Activated T-helper 1 cell treated with Interleukin-2 at 50 U/mL for 16 hours (primary cell): ENCODE measurements around the gene TFAP2E.

ENCODE experiments used
- DNase-seq: peaks from one replicate; pipeline ENCODE4 v3.0.0-alpha.2; 2020; ENCODE audit warnings: low read depth

Gene TFAP2E

DNA sequence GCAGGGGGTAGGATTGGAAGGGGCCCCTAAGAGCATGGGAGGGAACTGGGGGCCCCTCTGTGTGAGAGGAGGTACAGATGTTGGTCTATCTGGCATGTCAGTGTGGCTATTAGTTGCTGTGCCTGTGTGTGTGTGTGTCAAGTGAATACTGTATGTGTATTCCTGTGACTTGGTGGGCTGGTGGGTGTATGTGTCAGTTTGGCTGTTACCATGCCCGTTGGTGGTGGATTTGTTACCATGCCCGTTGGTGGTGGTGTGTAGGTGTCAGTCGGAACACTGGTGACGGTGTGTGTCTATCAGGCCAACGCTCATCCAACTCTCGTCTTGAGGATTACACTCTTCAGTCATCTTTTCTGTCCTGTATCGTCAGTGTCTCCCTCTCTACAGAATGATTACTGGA is 22.6 kb downstream of the TFAP2E start:
- no peak for DNase-seq

DNA sequence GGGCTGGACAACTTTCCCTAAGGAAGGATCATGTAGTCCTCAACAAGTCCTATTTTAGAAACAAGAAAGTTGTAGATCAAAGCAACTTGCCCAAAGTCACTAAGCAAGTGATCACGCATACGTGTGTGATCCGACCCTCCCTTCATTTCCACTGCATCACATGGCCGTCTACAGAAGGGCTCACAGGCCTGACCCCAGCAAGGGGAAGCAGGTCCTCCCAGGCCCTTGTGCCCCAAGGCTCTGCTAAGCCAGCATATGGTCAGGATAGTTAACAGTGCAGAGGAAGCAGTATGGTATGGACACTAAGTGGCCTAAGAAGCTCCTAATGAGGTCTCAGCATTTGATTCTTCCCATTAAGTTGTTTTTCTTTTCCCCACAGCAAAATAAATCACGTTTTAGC is 24.8 kb downstream of the TFAP2E start:
- no peak for DNase-seq

DNA sequence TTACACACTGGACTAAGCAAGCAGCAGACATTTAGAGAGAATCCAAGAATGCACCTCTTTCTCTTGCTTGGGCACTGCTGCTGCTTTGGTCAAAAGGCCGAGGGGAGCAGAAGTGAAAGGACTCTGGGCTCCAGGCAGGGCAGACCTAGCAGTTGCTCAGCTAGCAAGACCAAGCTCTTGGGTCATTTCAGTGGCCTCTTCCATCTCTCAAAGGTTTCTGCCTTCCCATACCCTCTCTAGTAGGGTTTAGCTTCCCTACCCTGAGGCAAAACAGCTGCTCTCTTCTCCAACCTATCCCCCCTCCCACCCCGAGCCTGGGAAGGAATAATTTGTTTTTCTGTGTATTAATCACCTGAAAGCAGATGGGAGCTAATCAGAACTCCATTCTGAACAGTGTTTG is 25.8 kb downstream of the TFAP2E start:
- DNase-seq = no peak

DNA sequence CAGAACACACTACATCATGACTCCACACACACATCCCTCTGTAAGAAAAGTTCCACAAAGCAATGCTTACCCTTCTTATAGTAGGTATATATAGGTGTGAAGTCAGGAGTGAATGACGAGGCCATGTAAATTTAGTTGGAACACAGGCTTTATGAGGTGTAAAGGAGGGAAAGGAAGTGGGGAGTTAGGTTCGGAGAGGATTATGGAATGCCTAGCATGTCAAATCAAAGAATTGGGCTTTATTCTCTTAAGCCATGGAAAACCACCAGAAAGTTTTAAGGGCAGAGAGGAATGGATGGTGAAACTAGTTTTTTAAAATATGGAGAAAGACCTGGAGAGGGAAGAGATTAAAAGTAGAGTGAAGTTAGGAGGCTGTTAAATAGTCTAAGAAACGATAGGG is 26.3 kb downstream of the TFAP2E start:
- DNase-seq = no peak

DNA sequence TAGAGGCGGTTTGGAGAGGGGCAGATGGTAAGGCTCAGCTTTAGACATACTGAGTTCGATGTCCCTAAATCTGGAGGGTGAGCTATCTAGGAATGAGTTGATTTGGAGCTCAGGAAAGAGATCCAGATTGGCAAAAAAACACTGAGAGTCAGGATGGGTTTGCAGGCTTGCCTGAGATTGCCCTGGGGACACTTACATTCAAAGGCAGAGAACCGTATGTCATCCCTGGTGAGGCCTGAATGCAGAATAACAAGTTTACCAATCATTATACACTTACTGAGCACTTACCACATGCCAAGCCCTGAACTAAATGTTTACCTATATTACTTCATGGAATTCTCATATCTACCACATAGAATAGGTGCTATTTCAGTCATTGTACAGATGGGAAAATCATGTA is 27.5 kb downstream of the TFAP2E start:
- no peak for DNase-seq

DNA sequence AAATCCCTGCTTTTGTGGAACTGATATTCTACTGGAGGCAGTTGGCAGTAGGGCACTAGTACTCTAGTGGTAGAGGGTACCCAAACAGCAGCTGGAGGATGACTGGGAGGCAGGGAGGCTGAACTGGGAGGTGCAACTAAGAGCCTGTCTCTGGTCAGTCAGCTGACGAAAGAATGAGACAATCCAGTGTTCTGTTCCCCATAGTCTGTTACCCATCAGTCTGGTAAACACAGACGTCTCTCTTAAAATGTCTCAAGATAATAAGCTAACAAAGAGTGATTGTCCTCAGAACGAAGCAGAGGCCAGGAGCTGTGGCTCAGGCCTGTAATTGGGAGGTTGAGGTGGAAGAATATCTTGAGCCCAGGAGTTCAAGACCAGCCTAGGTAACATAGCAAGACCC is 30.4 kb downstream of the TFAP2E start:
- DNase-seq = no peak

DNA sequence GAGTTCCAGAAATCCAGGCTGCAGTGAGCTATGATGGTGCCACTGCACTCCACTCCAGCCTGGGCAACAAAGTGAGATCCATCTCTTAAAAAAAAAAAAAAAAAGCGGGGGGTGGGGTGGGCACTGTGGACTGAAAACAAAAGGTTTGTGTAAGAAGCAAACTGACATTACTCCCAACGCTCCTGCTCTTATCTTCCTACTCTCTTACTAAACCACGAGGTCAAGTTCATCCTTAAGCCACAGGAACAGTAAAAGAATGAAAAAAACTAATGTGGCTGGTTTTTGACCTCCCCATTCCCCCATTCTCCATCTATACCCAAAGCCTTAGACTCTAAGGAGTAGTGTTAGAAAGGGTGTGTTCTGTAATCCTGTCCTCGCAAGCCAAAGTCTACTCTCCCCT is 30.8 kb downstream of the TFAP2E start:
- no peak for DNase-seq

DNA sequence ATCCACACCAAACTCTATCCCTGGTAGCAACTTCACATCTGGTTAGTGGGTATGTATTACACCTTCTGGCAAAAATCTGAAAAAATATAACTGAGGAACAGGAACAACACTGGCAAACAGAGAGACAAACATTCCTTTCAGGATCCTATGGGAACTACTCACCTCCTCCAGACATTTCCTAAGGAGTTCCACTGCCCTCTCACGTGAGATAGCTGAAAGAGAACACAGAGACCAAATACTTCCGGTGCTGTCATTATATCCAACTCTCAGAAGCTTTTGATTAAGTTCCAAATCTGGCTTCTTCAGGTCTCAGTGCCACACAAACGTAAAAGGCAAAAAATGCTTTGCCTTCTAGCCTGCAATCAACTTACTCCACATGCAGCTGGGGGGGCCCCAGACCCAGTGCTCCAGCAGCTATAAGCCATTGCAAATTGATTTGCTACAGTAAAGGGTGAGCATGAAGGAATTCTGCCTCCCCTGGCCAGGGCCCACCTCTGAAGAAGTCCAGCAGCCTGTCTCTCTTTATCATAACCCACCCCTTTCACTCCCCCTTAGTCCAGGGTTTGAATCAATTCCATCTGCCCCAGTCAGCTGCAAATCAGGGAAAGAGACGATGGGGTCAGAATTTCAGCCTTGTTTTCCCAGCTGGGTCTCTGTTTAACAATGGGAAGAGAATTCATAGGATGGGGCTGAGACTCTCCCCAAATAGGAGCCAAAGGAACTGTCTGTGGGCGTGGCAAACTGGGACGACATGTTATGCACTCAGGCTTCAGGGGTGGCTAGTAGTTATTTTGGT is 32.2 kb downstream of the TFAP2E start:
- no peak for DNase-seq

DNA sequence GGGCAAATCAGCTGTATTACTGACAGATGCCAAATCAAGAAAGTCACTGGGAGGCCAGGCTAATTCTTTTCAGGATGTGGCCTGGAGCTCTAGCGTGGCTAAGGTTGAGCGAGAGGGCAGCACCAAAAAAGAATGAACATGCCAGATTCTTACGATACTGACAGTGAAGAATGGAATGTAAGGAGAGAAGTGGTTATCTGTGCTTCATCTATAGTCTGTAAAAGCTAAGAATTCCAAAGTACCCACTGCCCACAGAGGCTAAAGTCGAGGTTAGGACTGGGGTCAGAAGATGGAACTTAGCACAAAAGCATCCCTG is 32.7 kb downstream of the TFAP2E start:
- no peak for DNase-seq

DNA sequence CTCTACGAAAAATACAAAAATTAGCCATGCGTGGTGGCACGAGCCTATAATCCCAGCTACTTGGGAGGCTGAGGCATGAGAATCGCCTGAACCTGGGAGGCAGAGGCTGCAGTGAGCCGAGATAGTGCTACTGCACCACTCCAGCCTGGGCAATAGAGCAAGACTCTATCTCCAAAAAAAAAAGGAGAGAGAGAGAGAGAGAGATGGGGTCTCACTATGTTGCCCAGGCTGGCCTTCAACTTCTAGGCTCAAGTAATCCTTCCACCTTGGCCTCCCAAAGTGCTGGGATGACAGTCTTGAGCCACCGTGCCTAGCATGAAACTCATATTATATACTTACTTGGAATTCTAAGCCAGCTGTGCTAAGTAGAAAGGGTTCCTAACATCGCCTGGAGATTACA is 38.5 kb downstream of the TFAP2E start:
- DNase-seq = no peak

DNA sequence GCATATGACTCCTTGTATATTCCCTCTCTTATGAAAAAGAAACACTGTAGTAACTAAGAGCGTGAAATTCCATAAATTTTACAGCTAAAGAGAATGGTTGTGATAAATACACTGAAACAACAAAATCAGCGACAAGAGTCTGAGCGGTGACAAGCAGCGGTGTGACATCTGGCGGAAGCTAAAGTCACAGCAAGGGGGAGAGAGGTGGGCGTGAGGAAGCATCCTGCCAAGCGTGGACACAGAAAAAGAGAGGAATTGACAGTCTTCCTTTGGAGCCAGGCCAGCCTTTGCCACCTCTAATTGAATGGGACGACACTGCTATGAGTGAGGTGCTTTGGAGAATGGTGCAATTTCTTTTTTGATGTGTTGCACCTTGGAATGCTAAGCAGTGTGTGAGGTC is 42.3 kb downstream of the TFAP2E start:
- DNase-seq = no peak

DNA sequence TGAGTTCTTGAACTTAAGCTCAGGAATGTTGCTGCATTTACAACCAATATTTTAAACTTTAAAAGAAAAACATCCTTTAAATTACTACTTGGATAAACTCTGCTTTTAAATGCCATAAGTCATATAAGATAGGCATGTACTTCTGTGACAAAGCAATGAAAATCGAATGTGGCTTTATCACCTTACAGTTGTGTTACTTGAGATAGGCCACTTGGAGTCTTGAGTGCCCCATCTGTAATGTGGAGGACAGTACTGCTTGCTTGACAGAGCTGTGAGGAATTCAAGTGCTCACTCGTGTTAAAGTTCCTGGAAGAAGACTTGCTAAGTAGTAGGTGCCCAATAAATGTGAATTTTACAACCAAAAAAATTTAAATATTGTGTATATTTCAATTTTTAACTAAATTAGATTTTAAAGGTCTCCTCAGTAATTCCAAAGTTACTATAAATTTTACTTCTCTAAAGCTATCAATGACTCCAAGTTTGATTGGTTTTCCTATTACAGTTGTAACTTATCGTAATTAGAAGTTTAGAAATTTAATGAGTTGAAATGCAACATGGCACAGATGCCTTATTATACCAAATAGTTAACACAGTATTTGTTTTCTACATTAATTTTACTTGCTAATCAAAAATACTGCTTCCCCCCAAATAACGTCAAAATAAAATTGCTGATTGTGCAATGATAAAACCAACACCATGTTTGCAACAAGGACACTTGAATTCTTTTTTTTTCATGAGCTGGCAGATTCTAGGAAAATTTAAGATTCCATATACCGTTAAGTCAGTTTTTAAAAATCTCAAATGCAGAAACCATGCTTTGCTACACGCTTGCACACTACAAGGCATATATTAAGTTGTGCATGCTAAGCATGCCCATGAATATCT is 46.4 kb downstream of the TFAP2E start:
- DNase-seq = no peak

DNA sequence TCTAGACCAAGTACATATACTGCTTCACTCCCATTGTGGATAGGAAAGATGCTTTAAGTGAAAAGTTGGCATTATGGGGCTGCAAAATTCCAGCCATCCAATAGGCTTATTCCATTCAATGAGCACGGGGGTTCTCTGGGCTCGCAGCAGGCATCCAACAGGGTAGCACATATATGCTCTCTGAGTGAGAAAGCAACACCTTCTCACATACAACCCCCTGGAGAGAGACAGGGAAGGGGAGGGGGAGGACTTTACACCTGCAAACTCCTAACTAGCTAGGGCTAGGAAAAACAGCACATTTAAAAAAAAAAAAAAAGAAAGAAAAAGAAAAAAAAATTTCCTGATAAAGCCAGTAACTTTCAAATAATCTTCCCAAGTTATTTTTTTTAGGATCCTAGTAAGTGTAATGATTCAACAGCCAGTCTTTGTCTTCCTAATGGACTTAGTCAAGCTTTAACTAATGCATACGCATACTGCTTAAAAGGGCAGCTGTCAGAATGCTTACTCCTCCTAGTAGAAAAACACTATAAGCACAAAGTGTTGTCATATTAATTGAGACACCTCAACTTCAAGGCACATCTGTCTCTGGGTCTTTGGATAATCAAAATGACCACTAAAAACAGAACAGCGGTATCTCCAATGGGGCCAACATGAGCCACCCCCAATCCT is 49.5 kb downstream of the TFAP2E start:
- no peak for DNase-seq

DNA sequence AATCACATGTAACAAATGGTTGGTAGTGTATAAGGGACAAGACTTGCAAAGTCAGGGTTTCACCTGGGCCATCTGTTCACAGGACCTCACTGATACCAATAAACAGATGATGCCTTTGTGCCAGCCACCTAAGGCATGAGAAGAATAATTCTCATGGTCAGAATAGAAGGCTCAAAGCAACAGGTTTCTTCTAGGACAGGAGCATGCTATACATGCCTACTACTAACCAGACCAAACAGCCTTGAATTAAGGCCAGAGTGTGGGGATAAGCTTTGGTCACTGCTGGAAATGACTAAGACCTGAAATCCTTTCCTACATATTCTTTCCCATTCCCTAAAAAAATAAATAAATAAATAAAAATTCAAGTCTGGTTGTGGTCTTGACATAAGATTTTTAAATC is 50.7 kb downstream of the TFAP2E start:
- no peak for DNase-seq

DNA sequence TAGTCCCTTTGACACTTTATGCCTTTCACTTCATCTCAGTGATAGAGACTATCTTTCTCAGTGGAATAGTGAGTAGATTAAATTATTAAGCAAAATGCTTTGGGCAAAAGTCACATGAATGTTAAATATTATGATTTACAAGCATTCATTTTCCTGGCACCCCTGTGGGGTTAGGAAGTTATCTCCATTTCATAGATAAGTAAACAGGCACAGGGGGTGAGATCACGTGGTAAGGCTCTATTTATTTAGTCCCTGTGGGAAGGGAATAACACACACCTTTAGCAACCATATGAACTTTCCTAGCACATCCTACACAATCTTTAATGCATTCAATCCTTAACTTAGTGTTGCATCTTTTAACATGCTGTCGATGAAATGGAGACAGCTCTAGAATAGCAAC is 55.9 kb downstream of the TFAP2E start:
- DNase-seq = no peak

DNA sequence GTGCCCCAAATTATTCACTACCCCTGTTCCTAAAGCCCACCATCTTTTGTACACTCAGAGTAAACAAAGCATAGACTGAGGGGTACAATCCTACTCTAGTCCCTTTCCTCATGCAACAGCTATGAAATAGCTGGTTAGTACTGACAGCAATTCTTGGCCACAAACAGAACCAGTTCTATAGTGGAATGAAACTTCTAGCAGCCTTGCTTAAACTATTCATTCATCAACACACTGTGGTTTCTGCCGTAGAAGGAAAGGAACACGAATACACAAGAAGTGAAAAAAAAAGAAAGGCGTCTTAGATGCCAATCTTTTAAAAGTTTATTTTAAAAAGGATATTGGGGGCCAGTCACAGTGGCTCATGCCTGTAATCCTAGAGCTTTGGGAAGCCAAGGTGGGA is 58.3 kb downstream of the TFAP2E start:
- DNase-seq = no peak

DNA sequence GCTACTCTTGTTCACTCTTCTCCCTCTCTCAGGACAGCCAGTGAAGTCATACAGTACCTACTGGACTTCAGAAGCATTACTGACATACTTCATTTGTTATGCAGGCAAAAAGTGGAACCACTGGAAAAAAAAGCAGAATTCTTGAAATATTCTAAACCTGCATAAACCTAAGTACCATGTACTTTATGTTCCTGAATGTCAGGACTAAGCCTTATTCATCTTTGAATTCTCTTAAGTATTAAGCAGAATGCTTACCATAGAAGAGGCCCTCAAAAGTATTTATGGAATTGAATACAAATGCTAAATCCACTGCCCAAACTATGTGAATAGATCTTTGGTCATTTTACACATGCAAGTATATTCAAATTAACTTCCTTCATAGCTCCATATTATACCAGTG is 60.4 kb downstream of the TFAP2E start:
- no peak for DNase-seq

DNA sequence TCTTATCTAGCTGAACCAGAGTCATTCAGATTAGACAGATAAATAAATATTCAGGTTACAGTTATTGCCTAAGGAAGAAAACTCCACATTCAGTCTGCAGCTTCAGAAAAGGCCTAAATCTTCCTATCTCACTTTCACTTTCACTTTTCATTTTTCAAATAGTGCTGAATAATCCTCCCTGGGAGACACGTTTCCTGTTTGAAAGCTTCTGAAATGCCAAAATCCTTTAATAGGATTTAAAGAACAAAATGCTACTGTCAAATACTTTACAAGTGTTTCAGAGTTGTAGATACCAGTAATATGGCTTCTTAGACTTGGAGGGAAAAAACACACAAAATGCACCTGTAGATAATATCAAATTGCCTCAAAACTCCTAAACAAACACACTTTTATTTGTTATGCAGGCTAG is 64.3 kb downstream of the TFAP2E start:
- no peak for DNase-seq

DNA sequence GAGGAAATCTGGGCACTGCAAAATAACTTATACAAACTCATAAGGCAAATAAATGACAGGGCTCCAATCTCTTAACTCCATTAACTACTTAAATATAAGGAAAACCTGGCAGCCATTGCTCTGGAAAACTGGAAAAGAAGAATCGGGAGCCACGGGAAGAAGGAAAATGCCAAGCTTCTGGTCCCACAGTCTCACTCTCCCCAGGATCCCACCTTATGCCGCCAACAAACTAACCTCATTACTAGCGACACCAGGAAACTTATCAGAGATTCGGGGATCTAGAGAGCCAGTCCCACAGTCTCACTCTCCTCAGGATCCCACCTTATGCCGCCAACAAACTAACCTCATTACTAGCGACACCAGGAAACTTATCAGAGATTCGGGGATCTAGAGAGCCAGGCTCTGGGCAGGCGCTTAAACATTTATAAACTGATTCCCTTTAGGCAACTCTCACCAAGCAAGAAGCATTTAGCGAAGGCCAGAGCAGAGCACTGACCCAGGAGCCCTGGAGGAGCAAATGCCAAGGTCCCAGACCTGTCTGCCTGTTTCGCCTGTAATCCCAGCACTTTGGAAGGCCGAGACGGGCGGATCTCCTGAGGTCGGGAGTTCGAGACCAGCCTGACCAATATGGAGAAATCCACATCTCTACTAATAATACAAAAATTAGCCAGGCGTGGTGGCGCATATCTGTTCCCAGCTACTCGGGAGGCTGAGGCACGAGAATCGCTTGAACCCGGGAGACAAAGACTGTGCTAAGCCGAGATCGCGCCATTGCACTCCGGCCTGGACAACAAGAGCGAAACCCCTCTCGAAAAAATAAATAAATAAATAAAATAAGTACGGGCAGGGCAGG is 67.5 kb downstream of the TFAP2E start:
- no peak for DNase-seq

DNA sequence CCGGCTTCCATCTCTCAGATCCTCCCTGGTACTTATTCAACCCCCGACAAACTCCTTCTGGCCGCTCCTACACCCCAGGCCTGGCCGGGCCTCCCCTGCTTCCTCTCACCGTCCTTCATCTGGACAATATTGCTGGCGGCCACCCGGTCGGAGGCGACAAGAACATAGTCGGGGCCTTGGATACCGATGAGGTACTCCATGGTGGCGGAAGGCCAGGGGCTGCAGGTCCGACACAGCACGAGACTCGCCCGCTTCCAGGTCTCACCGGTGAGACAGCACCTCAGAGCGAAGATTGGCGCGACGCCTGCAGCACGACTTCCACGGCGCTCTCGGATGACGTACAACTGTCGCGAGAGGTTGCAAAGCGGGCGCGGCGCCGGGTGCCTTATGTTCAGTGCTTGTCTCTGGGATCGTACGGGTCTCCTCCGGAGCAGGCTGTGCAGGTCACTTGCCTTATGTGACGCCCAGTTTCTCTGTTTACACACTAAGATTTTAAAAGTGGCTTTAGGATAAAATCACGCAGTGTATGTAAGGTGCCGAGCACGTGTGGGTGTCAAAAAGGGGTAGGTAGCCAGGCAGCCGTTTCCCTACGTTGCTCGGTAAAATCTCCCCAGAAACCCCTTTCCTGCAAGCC is 68.2 kb downstream of the TFAP2E start, which contains the start of gene PSMB2:
PSMB2 (minus strand) TSS at position 294 of the 634 bp plus-strand sequence; CDS start at position 200, 94 bp downstream.
- peak; percentile 91 for DNase-seq

DNA sequence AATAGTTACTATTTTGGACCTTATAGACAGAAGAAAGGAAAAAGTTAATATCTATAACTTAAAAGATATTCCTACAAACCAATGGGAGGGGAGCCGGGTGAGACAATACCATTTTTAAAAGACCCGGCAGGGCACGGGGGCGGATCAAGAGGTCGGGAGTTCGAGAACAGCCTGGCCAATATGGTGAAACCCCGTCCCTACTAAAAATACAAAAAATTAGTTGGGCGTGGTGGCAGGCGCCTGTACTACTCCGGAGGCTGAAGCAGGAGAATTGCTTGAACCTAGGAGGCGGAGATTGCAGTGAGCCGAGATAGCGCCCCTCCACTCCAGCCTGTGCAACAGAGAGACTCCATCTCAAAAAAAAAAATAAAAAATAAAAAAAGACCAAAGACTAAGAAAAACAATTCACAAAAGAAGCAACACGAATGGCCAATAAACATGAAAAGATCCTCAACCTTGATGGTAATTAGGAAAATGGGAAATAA is 69.4 kb downstream of the TFAP2E start:
- no peak for DNase-seq
